ENCODE measurements around the gene DPYSL3. TPM values are rescaled to one million over a fixed set of nuclear protein-coding genes. Genes with fewer than 3 reads are reported as not detected.
A peak's percentile ranks its signal among the peaks of the same experiment; 100 is the strongest.

The DPYSL3 gene
- polyA plus RNA-seq, 1 donor from 2014 or later: not detected

DNA sequence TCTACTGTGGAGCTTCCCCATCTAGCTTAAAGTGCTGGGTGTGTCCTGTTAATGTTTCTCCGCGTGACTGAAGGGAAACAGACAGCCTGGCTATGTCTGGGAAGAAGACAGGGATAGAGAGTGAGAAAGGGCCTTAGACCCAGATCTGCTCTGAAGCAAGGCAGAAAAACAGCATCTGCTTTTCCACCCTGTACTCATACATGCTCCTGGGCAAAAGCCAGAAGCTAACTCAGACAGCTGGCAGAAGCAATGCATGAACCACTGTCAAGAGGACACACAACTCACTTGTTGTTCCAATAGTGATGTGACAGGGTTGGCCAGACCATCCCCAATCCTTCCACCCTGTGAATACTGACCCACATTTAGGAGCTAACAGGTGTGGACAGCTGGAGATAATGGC is 63.3 kb downstream of the DPYSL3 start:
- Mint-ChIP-seq H3K27me3 (peaks cover 6% of the 10 kb centered on the region), H3K27ac (no peak overlapping the region), H3K4me3 (no peak overlapping the region), H3K9me3 (peaks cover 0 to 2% (median 0%) of the 10 kb centered on the region in 3 donors), H3K4me1 (no peaks in the 10 kb centered on the region), H3K36me3 (peaks cover 1% of the 10 kb centered on the region)

- peaks cover 1% of the 10 kb centered on the region for H3K36me3 Mint-ChIP-seq
These were observed 64.0 kb downstream of the DPYSL3 start for GRCh38 chr5:147445917-147446316.

GRCh38 chr5:147445090-147445489 is 64.8 kb downstream of the DPYSL3 start:
- Mint-ChIP-seq H3K4me3 (no peak overlapping the region), H3K27ac (no peak overlapping the region), H3K27me3 (no peaks in the 10 kb centered on the region), H3K36me3 (peaks cover 1% of the 10 kb centered on the region), H3K9me3 (peaks cover 0 to 4% (median 0%) of the 10 kb centered on the region in 3 donors), H3K4me1 (no peaks in the 10 kb centered on the region)

More at GRCh38 chr5:147445917-147446316, 64.0 kb downstream of the DPYSL3 start:
- H3K9me3 Mint-ChIP-seq: peaks cover 0 to 2% (median 0%) of the 10 kb centered on the region in 3 donors
- H3K4me1 Mint-ChIP-seq: no peaks in the 10 kb centered on the region
- H3K27ac Mint-ChIP-seq: no peak overlapping the region
- H3K4me3 Mint-ChIP-seq: no peak overlapping the region
- H3K27me3 Mint-ChIP-seq: peaks cover 4% of the 10 kb centered on the region

DNA sequence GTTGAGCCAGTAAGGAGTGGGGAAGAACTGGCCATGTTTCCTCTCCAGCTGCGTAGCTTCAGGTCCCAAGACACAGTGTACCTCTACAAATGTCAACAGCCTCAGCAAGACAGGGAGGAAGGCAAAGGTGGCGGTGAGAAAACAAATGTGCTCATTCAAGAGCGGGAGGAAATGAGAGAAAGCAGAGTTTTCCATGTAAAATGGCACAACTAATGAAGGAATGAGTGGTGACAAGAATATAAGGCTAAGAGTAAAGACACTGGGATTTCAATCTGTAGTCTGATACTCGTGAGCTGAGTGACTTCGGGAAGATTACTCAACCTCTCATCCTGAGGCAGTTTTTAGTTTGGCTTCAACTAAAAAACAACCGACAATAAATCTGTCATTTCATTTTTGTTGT is 67.6 kb downstream of the DPYSL3 start:
- Mint-ChIP-seq H3K36me3 (peaks cover 1% of the 10 kb centered on the region), H3K27ac (no peak overlapping the region), H3K9me3 (peaks cover 0 to 5% (median 0%) of the 10 kb centered on the region in 3 donors), H3K27me3 (no peaks in the 10 kb centered on the region), H3K4me3 (no peak overlapping the region), H3K4me1 (no peaks in the 10 kb centered on the region)

GRCh38 chr5:147441191-147441695 is 68.6 kb downstream of the DPYSL3 start:
- Mint-ChIP-seq H3K27ac (no peak overlapping the region), H3K36me3 (peaks cover 1% of the 10 kb centered on the region), H3K4me1 (no peaks in the 10 kb centered on the region), H3K27me3 (no peaks in the 10 kb centered on the region), H3K4me3 (no peak overlapping the region), H3K9me3 (peaks cover 0 to 5% (median 0%) of the 10 kb centered on the region in 3 donors)

- Mint-ChIP-seq H3K9me3 (peaks cover 0 to 8% (median 2%) of the 10 kb centered on the region in 3 donors), H3K4me1 (no peaks in the 10 kb centered on the region), H3K27ac (no peak overlapping the region), H3K4me3 (no peak overlapping the region), H3K27me3 (peaks cover 5% of the 10 kb centered on the region), H3K36me3 (no peaks in the 10 kb centered on the region)
These were observed 70.6 kb downstream of the DPYSL3 start for GRCh38 chr5:147439254-147439653.

GRCh38 chr5:147437161-147437596 is 72.7 kb downstream of the DPYSL3 start:
- Mint-ChIP-seq H3K27me3 (peaks cover 5% of the 10 kb centered on the region), H3K4me3 (no peak overlapping the region), H3K9me3 (peaks cover 0 to 8% (median 2%) of the 10 kb centered on the region in 3 donors), H3K36me3 (no peaks in the 10 kb centered on the region), H3K27ac (no peak overlapping the region), H3K4me1 (no peaks in the 10 kb centered on the region)

DNA sequence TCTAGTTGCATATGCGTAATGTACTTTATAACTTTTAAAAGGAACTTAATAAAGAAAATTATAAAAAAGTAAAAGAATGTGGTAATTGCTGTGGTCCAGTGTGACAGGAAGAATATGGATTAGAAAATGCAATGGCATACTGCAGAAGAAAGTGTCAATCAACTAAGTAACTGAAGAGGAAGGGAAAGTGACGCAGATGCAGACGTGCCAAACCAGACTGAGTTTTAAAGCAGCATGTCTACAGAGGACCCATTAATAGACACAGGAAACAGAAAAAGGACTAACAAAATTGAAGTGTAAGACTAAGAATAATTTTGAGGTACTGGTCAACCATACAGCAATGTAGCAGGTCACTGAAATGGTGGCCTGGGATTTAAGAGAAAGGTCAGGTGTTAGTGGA is 73.3 kb downstream of the DPYSL3 start:
- Mint-ChIP-seq H3K27ac (no peak overlapping the region), H3K9me3 (peaks cover 0 to 8% (median 2%) of the 10 kb centered on the region in 3 donors), H3K27me3 (peaks cover 5% of the 10 kb centered on the region), H3K4me3 (no peak overlapping the region), H3K4me1 (no peaks in the 10 kb centered on the region), H3K36me3 (no peaks in the 10 kb centered on the region)

GRCh38 chr5:147434049-147434448 is 75.8 kb downstream of the DPYSL3 start:
- Mint-ChIP-seq H3K36me3 (no peaks in the 10 kb centered on the region), H3K27ac (peak overlapping the region in 1 of 3 donors; percentile 68), H3K4me3 (no peak overlapping the region), H3K4me1 (no peaks in the 10 kb centered on the region), H3K27me3 (peaks cover 5% of the 10 kb centered on the region), H3K9me3 (peaks cover 0 to 5% (median 2%) of the 10 kb centered on the region in 3 donors)

DNA sequence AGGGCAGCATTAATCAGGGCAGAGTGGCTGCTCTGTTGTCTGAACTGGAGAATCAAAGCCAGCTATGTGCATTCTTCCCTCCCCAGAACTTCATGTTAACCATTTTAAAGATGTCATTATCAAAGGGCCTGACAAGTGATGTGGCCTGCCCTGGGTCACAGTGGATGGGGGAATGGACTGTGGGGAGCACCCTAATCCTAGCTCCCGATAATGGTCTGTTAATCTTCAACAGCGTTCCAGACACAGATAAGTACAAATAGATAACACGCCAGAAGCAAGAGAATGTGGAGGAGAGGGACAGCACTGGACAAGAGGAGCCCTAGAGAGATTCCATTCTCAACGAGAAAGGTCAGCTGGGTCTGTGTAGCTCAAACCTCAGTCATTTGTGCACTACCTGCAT is 77.5 kb downstream of the DPYSL3 start:
- no peaks in the 10 kb centered on the region for H3K4me1 Mint-ChIP-seq
- H3K4me3 Mint-ChIP-seq: no peak overlapping the region
- H3K27me3 Mint-ChIP-seq: peaks cover 5% of the 10 kb centered on the region
- H3K27ac Mint-ChIP-seq: no peak overlapping the region
- H3K9me3 Mint-ChIP-seq: peaks cover 0 to 5% (median 2%) of the 10 kb centered on the region in 3 donors
- peaks cover 1% of the 10 kb centered on the region for H3K36me3 Mint-ChIP-seq

- Mint-ChIP-seq H3K9me3 (peaks cover 0 to 3% (median 2%) of the 10 kb centered on the region in 3 donors), H3K4me3 (peak overlapping the region in 1 of 4 donors; percentile 6), H3K4me1 (no peaks in the 10 kb centered on the region), H3K27ac (no peak overlapping the region), H3K36me3 (peaks cover 1% of the 10 kb centered on the region), H3K27me3 (peaks cover 5% of the 10 kb centered on the region)
These were observed 78.3 kb downstream of the DPYSL3 start for GRCh38 chr5:147431586-147431985.

DNA sequence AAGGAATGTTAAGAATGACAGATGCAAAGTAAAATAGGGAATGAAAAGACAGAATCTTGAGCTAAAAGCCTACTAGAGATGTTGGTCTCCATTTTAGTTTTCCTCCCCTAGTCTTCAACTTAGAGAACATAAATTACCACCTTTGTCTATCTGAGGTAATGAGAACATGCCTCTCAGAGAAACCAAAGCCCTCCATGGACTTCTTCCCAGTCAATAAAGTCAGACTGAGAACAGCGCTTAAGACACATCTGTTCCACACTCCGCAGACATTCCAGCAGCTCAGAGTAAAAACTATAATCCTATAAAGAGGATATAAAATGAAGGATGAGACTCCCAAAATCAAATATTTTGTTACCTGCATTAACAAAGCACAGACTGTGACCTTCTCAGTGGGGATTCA is 79.2 kb downstream of the DPYSL3 start:
- Mint-ChIP-seq H3K4me3 (no peak overlapping the region), H3K36me3 (peaks cover 1% of the 10 kb centered on the region), H3K4me1 (no peaks in the 10 kb centered on the region), H3K27me3 (peaks cover 5% of the 10 kb centered on the region), H3K27ac (no peak overlapping the region), H3K9me3 (peaks cover 0 to 3% (median 2%) of the 10 kb centered on the region in 3 donors)

- H3K4me1 Mint-ChIP-seq: no peaks in the 10 kb centered on the region
- H3K4me3 Mint-ChIP-seq: no peak overlapping the region
- no peak overlapping the region for H3K27ac Mint-ChIP-seq
- H3K9me3 Mint-ChIP-seq: peaks cover 0 to 6% (median 0%) of the 10 kb centered on the region in 3 donors
- peaks cover 1% of the 10 kb centered on the region for H3K36me3 Mint-ChIP-seq
- H3K27me3 Mint-ChIP-seq: no peaks in the 10 kb centered on the region
These were observed 82.1 kb downstream of the DPYSL3 start for GRCh38 chr5:147427521-147428401.

GRCh38 chr5:147426640-147427327 is 83.1 kb downstream of the DPYSL3 start:
- H3K4me1 Mint-ChIP-seq: no peaks in the 10 kb centered on the region
- H3K27ac Mint-ChIP-seq: no peak overlapping the region
- H3K4me3 Mint-ChIP-seq: no peak overlapping the region
- H3K9me3 Mint-ChIP-seq: peaks cover 0 to 6% (median 3%) of the 10 kb centered on the region in 3 donors
- peaks cover 4% of the 10 kb centered on the region for H3K36me3 Mint-ChIP-seq
- H3K27me3 Mint-ChIP-seq: no peaks in the 10 kb centered on the region

- Mint-ChIP-seq H3K9me3 (peaks cover 0 to 3% (median 0%) of the 10 kb centered on the region in 3 donors), H3K27ac (no peak overlapping the region), H3K4me3 (no peak overlapping the region)
These were observed 91.3 kb downstream of the DPYSL3 start for GRCh38 chr5:147418613-147419012.

More at GRCh38 chr5:147418613-147419012, 91.3 kb downstream of the DPYSL3 start:
- H3K36me3 Mint-ChIP-seq: peaks cover 2% of the 10 kb centered on the region
- H3K27me3 Mint-ChIP-seq: no peaks in the 10 kb centered on the region
- no peaks in the 10 kb centered on the region for H3K4me1 Mint-ChIP-seq

Measured in IgD-negative memory B cell (primary cell).